HG03460 (cell line): ENCODE data around the gene SPEN.
A peak's percentile ranks its signal among the peaks of the same experiment; 100 is the strongest.

Source experiments
- ATAC-seq: cut with Tn5 transposase; IDR thresholded peaks from one replicate; pipeline ENCODE4 v1.9.1; 2021; ENCODE audit not compliant: unreplicated experiment

Gene SPEN

GRCh38 chr1:15959424-15959823, 111.9 kb downstream of the SPEN start:
- no peak for ATAC-seq

- ATAC-seq = no peak
These were observed 112.4 kb downstream of the SPEN start for GRCh38 chr1:15959827-15960446.

GRCh38 chr1:15960808-15961207, 113.3 kb downstream of the SPEN start:
- ATAC-seq = no peak

GRCh38 chr1:15961492-15961891, 114.0 kb downstream of the SPEN start:
- ATAC-seq = no peak

- ATAC-seq = no peak
These were observed 114.7 kb downstream of the SPEN start for GRCh38 chr1:15962176-15962575.

- no peak for ATAC-seq
These were observed 115.3 kb downstream of the SPEN start for GRCh38 chr1:15962671-15963362.

GRCh38 chr1:15963363-15963967, 116.0 kb downstream of the SPEN start:
- ATAC-seq = no peak

GRCh38 chr1:15963968-15964648, 116.6 kb downstream of the SPEN start:
- no peak for ATAC-seq

- ATAC-seq = no peak
These were observed 117.8 kb downstream of the SPEN start for GRCh38 chr1:15965228-15965767.

- peak; percentile 76 for ATAC-seq
These were observed 118.8 kb downstream of the SPEN start for GRCh38 chr1:15966081-15966955.

GRCh38 chr1:15966956-15967344, 119.4 kb downstream of the SPEN start:
- ATAC-seq = no peak

GRCh38 chr1:15968172-15968571, 120.7 kb downstream of the SPEN start:
- no peak for ATAC-seq

GRCh38 chr1:15969321-15969880, 121.9 kb downstream of the SPEN start:
- ATAC-seq = no peak

GRCh38 chr1:15970911-15971310, 123.4 kb downstream of the SPEN start:
- no peak for ATAC-seq

GRCh38 chr1:15972409-15972808, 124.9 kb downstream of the SPEN start:
- no peak for ATAC-seq

GRCh38 chr1:15973772-15974171, 126.3 kb downstream of the SPEN start:
- ATAC-seq = no peak

GRCh38 chr1:15974855-15975254, 127.3 kb downstream of the SPEN start:
- ATAC-seq = peak; percentile 43

- ATAC-seq = peak; percentile 58
These were observed 127.9 kb downstream of the SPEN start for GRCh38 chr1:15975358-15975804.

- peak; percentile 71 for ATAC-seq
These were observed 128.5 kb downstream of the SPEN start, which contains the start of gene ZBTB17 for GRCh38 chr1:15975805-15976680. ZBTB17 (minus strand) TSS chr1:15976101; CDS start chr1:15948495, 27,606 bp downstream.
